SH-SY5Y (cell line): ENCODE results near the gene ATP5MK.

Experiments
- GATA2 ChIP-seq: IDR thresholded peaks from 2 replicates; pipeline ENCODE4 v1.6.1; 2011; ENCODE audit warnings: mild to moderate bottlenecking, low read depth, low read length
- GATA3 ChIP-seq: IDR thresholded peaks from 2 replicates; pipeline ENCODE4 v1.6.1; 2011; ENCODE audit warnings: low read depth, mild to moderate bottlenecking, low read length, moderate library complexity

Gene ATP5MK

DNA sequence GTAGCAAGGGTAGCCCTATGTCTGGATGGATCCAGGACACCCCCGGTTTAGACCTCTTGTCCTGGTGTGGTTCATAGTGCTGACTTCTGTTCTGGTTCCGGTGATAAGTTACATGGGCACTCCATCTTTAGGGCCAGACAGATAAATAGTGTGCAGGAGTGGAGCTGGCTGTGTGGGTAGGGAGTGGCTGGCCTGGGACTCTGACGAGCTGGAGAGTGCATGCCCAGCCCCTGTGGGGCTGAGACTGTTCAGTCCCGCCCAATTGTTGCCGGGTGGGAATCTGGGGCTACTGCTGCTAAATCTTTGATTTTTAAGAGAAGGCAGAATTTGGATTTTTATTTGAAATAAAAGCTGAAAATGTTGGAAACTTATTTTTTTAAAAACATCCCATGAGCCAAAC lies 27.5 kb upstream of the ATP5MK start:
- no peak for TF ChIP-seq GATA2
- no peak for TF ChIP-seq GATA3

DNA sequence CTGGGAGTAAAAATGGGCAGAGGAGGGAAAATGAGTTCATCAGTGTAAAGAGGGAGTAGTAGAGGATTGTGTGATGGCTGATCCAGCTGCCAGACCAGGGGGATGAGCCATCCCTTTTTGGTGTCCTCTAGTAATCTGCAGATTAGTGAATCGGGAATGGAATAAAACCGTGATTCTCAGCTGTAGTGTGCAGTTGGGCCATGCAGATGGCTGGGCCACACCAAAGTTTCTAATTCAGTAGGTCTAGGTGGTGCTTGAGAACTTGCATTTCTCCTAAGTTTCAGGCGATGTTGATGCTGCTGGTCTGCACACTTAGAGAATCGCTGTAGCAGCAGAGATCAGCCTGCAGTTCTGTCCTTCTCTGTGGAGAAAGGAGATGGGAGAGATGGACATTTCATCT lies 22.8 kb upstream of the ATP5MK start:
- TF ChIP-seq GATA2 (no peak), GATA3 (no peak)

- no peak for TF ChIP-seq GATA3
- TF ChIP-seq GATA2, result no peak
Observed at GRCh38 chr10:103417601-103418000, 21.3 kb upstream of the ATP5MK start.

- TF ChIP-seq GATA3 (no peak), GATA2 (no peak)
Observed at GRCh38 chr10:103416436-103417147, 20.3 kb upstream of the ATP5MK start.

DNA sequence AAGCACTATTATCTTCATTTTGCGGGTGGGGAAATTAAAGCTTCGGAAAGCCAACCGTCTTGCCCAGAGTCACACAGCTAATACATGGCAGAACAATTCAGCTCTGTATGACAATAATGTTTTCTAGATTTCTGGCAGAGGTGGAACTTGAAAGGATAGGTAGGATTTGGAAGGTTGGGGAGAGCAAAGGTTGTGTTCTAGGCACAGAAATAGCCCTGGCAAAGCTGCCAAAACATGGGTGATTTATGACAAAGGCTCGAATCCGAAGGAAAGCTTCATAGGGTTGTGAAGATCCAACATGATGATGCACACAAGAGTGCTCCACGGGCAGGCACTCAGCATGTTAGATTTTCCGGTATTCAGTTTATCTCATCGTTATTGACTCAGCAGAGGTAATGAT lies 19.3 kb upstream of the ATP5MK start:
- TF ChIP-seq GATA2 (no peak), GATA3 (no peak)

DNA sequence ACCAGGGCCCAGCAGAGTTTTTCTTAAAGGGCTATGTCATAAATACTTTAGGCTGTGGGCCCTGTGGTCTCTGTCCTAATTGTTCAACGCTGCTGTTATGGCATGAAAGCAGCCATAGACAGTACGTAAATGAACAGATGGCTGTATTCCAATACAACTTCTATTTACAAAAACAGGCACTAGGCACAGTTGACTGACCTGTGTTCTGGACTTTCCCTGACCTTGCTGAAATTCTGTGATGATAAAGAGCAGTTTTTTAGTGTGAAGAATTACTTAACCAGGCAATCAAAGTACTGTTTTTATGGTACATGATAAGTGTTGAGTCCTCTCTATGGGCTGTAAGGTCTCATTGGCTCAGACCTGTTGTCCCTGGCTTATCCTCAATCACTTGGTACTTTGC lies 17.3 kb upstream of the ATP5MK start:
- TF ChIP-seq GATA3 (no peak), GATA2 (no peak)

DNA sequence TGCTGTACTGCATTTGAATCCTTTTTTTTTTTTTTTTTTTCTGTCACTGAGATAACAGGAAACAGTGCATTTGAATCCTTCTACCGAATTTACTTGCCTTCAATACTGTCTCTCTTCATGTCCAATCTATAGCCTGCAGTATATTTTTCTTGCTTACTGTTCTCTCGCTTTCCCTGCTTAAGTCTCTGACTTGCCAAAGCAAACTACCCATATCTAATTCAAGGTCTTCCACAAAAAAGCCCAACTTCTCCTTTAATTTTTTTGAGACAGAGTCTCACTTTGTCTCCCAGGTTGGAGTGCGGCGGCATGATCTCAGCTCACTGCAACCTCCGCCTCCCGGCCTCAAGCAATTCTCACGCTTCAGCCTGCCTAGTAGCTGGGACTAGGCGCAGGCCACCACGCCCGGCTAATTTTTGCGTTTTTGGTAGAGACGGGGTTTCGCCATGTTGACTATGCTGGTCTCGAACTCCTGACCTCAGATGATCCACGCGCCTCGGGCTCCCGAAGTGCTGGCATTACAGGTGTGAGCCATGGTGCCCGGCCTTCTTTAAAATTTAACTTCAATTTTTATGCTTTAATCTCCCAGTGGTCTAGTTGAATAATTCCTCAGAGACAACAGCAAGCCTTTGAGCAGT lies 1.0 kb upstream of the ATP5MK start:
- TF ChIP-seq GATA3 (no peak), GATA2 (no peak)

GRCh38 chr10:103396789-103397087 lies 463 bp upstream of the ATP5MK start:
- TF ChIP-seq GATA2 (no peak), GATA3 (no peak)

DNA sequence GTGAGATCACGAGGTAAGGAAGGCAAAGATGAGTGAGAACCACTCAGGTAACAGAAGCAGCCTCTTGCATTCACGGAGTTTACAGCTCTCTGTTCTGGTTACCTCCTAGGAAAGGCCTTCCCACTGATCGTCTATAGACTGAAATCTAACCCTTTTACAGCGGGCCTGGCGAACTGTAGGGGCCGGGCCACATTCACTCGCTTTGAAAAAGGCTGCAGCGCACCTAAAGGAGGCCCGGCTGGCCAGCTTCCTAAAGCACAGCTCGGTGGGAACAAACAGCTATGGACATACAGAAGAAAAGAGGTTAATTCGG lies 565 bp downstream of the ATP5MK start:
- TF ChIP-seq GATA3, result no peak
- TF ChIP-seq GATA2, result no peak

DNA sequence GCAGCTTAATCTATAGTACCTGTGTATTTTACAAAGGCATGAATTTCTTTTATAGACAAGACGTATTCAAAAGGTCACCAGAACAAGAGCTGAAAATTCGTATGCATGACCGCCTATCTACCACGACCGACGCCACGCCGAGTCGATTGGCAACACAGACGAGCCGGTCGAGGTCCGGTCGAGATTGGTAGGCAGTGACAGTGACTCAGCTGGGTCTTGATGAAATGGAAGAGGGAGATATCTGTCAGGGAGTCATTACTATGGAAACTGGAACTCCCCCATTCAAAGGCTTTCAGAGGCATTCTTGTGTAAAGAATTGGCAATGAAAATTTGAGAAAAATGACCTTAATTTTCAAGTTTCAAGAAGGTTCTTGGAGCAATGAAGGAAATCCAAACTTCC lies 2.1 kb downstream of the ATP5MK start:
- TF ChIP-seq GATA2, result no peak
- no peak for TF ChIP-seq GATA3

GRCh38 chr10:103382769-103383168 lies 13.5 kb downstream of the ATP5MK start:
- no peak for TF ChIP-seq GATA3
- no peak for TF ChIP-seq GATA2

DNA sequence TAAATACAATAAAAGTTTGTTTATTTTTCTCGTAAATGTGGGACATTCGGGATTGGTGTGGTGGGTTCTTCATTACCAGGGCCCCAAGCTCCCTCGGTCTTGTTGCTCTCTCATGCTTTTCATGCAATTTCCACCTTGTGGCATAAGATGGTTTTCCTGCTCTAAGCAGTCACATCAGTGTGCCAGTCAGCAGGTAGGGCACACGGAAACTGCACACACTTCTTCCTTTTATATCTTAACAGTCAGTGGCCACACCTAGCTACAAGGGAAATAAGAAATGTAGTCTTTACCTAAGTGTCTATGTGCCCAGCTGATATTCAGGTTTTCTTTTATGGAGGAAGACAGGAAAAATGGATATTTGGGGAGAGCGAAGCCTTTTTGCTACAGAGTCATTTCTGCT lies 22.0 kb downstream of the ATP5MK start:
- TF ChIP-seq GATA3 (no peak), GATA2 (no peak)

DNA sequence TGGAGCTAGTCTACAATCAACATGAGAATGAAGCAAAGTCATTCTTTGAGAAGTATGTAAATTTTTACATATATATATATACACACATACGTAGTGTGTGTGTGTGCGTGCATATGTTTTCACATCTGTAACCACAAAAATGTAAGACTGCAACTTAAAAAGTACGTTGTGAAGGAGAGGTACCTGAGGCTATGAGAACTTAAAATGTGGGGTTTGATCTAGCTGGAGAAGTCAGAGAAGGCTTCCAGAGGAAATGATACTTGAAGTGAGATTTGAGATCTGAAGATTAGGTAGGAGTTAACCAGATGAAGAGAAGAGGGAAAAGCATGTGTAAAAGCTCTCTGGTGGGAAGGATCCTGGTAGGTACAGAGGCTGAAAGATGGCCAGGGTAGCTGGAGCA lies 22.7 kb downstream of the ATP5MK start:
- TF ChIP-seq GATA2 (no peak), GATA3 (no peak)

- TF ChIP-seq GATA3, result no peak
- TF ChIP-seq GATA2, result no peak
Observed at GRCh38 chr10:103367782-103368518, 28.3 kb downstream of the ATP5MK start, which contains the start of gene TAF5. Gene TAF5 (plus strand): TSS chr10:103367976. CDS start chr10:103367990, 14 bp downstream.

DNA sequence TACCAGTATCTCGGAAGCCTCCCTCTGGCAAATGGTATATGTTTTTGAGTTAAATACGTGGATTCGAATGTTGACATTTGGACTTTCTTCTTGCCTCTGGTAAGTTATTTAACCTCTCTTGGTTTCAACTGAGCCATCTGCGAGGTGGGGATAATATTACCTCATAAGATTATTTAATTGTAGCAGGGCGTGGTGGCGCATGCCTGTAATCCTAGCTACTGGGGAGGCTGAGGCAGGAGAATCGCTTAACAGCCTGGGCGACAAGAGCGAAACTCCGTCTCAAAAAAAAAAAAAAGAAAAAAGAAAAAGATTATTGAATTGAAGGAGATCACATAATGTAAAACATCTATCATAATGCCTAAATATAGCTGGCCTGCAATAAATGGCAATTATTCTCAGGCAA lies 28.9 kb downstream of the ATP5MK start:
- TF ChIP-seq GATA2 (no peak), GATA3 (no peak)
